SK-N-SH (cell line): Measurements from ENCODE around the gene IFNA10. TPM values are rescaled to one million over a fixed set of nuclear protein-coding genes. Genes with fewer than 3 reads are reported as not detected.

Experiments
- CTCF ChIA-PET: fragments of 300-600, 350-600 bp; formaldehyde crosslinking; extraction: SDS; loops from one replicate; lab custom pipeline; 2021; lab: Yijun Ruan, JAX
- POLR2A ChIA-PET: fragments of 350-600 bp; sonication (Branson Sonifier 250); formaldehyde crosslinking; extraction: SDS; loops from one replicate; lab custom pipeline; 2020; ENCODE audit warnings: antibody characterized with exemption, inconsistent platforms; lab: Yijun Ruan, JAX
- DNase-seq: peaks from one replicate; pipeline ENCODE4 v3.0.0; 2012
- H2AFZ ChIP-seq: fragments of 200-600 bp; sonication (generic); 2 replicates; pipeline ENCODE4 v1.8.1; 2016; ENCODE audit warnings: antibody characterized with exemption, mild to moderate bottlenecking, low read depth
- H3F3A ChIP-seq: fragments of 200-600 bp; sonication (generic); replicated peaks from 2 replicates; pipeline ENCODE3; 2016; ENCODE audit warnings: antibody characterized with exemption, mild to moderate bottlenecking; ENCODE audit not compliant: insufficient read depth
- H3K27ac ChIP-seq, 2 experiments: fragments of 200-500 bp in 1 of 2; fragments of 200-600 bp in 1 of 2; sonication (Bioruptor generic) in 1 of 2; sonication (generic), shearing (Covaris generic) in 1 of 2; 2 replicates each; pipeline versions ENCODE4 v1.5.1 to v1.6.1; 2014 to 2016; ENCODE audit warnings: low read depth in 2 of 2, inconsistent platforms in 1 of 2, low read length in 1 of 2, mild to moderate bottlenecking in 1 of 2, mixed read lengths in 1 of 2
- H3K27me3 ChIP-seq: fragments of 200-600 bp; sonication (generic), shearing (Covaris generic); 2 replicates; pipeline ENCODE4 v1.6.1; 2016; ENCODE audit warnings: mixed run types; ENCODE audit not compliant: insufficient read depth
- H3K36me3 ChIP-seq, 2 experiments: fragments of 200-500 bp in 1 of 2; fragments of 200-600 bp in 1 of 2; sonication (Bioruptor generic) in 1 of 2; sonication (generic) in 1 of 2; replicated peaks in 1 of 2; 2 replicates each; pipeline versions ENCODE3 to v1.5.1; 2014 to 2016; ENCODE audit warnings: low read length in 1 of 2, mild to moderate bottlenecking in 1 of 2; ENCODE audit not compliant: insufficient read depth in 2 of 2, control insufficient read depth in 1 of 2
- H3K4me1 ChIP-seq, 2 experiments: fragments of 200-500 bp in 1 of 2; fragments of 200-600 bp in 1 of 2; sonication (Bioruptor generic) in 1 of 2; sonication (generic), shearing (Covaris generic) in 1 of 2; 2 replicates each; pipeline versions ENCODE4 v1.5.1 to v1.6.1; 2014 to 2016; ENCODE audit warnings: low read depth in 1 of 2, low read length in 1 of 2, mixed run types in 1 of 2; ENCODE audit not compliant: insufficient read depth in 2 of 2, control insufficient read depth in 1 of 2
- H3K4me2 ChIP-seq: fragments of 200-600 bp; sonication (generic), shearing (Covaris generic); 2 replicates; pipeline ENCODE4 v1.6.1; 2017; ENCODE audit warnings: mixed run types
- H3K4me3 ChIP-seq, 2 experiments: fragments of 200-500 bp in 1 of 2; fragments of 200-600 bp in 1 of 2; sonication (Bioruptor generic) in 1 of 2; sonication (generic), shearing (Covaris generic) in 1 of 2; 2 replicates each; pipeline versions ENCODE4 v1.5.1 to v1.8.1; 2014 to 2016; ENCODE audit warnings: low read depth in 2 of 2, inconsistent platforms in 1 of 2, low read length in 1 of 2, mild to moderate bottlenecking in 1 of 2, mixed read lengths in 1 of 2, moderate library complexity in 1 of 2
- H3K79me2 ChIP-seq: fragments of 200-600 bp; sonication (generic); 2 replicates; pipeline ENCODE4 v1.8.1; 2017; ENCODE audit warnings: mild to moderate bottlenecking; ENCODE audit not compliant: insufficient read depth
- H3K9ac ChIP-seq: fragments of 200-600 bp; sonication (generic); 2 replicates; pipeline ENCODE4 v1.6.1; 2017; ENCODE audit warnings: mixed run types
- H3K9me2 ChIP-seq: fragments of 200-600 bp; sonication (generic); 2 replicates; pipeline ENCODE4 v1.6.1; 2017; ENCODE audit warnings: mixed run types
- H3K9me3 ChIP-seq: fragments of 200-600 bp; sonication (generic); 2 replicates; pipeline ENCODE4 v1.6.1; 2017; ENCODE audit warnings: mixed run types, mild to moderate bottlenecking, moderate library complexity
- H4K20me1 ChIP-seq: fragments of 200-600 bp; sonication (generic); 2 replicates; pipeline ENCODE4 v1.6.1; 2017; ENCODE audit warnings: mild to moderate bottlenecking, mixed run types; ENCODE audit not compliant: insufficient read depth
- CHD2 ChIP-seq: fragments of 150-350 bp; IDR thresholded peaks from 2 replicates; pipeline ENCODE4 v1.6.1; 2018; ENCODE audit warnings: low read length; ENCODE audit not compliant: partially characterized antibody
- ELF1 ChIP-seq: IDR thresholded peaks from 2 replicates; pipeline ENCODE4 v1.4.0; 2012
- EP300 ChIP-seq, 2 experiments: IDR thresholded peaks; 2 replicates each; pipeline versions ENCODE4 v1.4.0 to v1.6.1; 2012; ENCODE audit warnings: borderline replicate concordance in 1 of 2, low read depth in 1 of 2, low read length in 1 of 2
- EZH2phosphoT487 ChIP-seq: fragments of 200-600 bp; sonication (generic); IDR thresholded peaks from 2 replicates; pipeline ENCODE4 v1.6.1; 2017; ENCODE audit warnings: low read depth, mixed run types, mild to moderate bottlenecking, antibody characterized with exemption, moderate library complexity, borderline replicate concordance
- FOXJ3 ChIP-seq: sonication (generic); formaldehyde crosslinking; IDR thresholded peaks from 2 replicates; pipeline ENCODE4 v1.5.1; 2020; ENCODE audit warnings: mild to moderate bottlenecking, missing genetic modification reagents
- GABPA ChIP-seq: IDR thresholded peaks from 2 replicates; pipeline ENCODE4 v1.4.0; 2012; ENCODE audit warnings: low read depth, mild to moderate bottlenecking
- GATA2 ChIP-seq: sonication (generic); formaldehyde crosslinking; IDR thresholded peaks from 2 replicates; pipeline ENCODE4 v1.5.0; 2020; ENCODE audit warnings: mild to moderate bottlenecking, missing genetic modification reagents
- MEF2A ChIP-seq: IDR thresholded peaks from 2 replicates; pipeline ENCODE4 v1.4.0; 2012; ENCODE audit warnings: low read depth, borderline replicate concordance
- NFIC ChIP-seq: IDR thresholded peaks from 2 replicates; pipeline ENCODE4 v1.4.0; 2012; ENCODE audit warnings: borderline replicate concordance
- RAD21 ChIP-seq: IDR thresholded peaks from 2 replicates; pipeline ENCODE4 v1.6.1; 2012; ENCODE audit warnings: mild to moderate bottlenecking, low read length
- RCOR1 ChIP-seq: fragments of 150-350 bp; IDR thresholded peaks from 2 replicates; pipeline ENCODE4 v1.6.1; 2017; ENCODE audit warnings: antibody characterized with exemption, low read length
- TCF12 ChIP-seq: IDR thresholded peaks from 2 replicates; pipeline ENCODE4 v1.4.0; 2012
- USF1 ChIP-seq: IDR thresholded peaks from 2 replicates; pipeline ENCODE4 v1.4.0; 2012; ENCODE audit warnings: low read depth, borderline replicate concordance
- USF2 ChIP-seq: fragments of 150-350 bp; IDR thresholded peaks from 2 replicates; pipeline ENCODE4 v1.6.1; 2017; ENCODE audit warnings: antibody characterized with exemption, low read length, low read depth, borderline replicate concordance
- WGBS: methylation state at CpG from one replicate; pipeline ENCODE4 v1.1.6; 2017; ENCODE audit warnings: low lambda C conversion rate; 5-methylcytosine and 5-hydroxymethylcytosine counted together
- polyA plus RNA-seq, 3 experiments: library from polyadenylated mRNA; depleted of rRNA; stranded (reverse); fragments of >200 nt; gene quantifications; 2 replicates each; pipeline ENCODE4 v1.2.3, GENCODE V29; 2012
- TF ChIP-seq, protein P1 (sequence below): fragments of 150-350 bp; IDR thresholded peaks from 2 replicates; pipeline ENCODE4 v1.6.1; 2016; ENCODE audit warnings: mild to moderate bottlenecking, low read depth, low read length

IFNA10 gene
- polyA plus RNA-seq, 1 of the 3 experiments (the other 2 are of a cell fraction) = not detected

GRCh38 chr9:21251638-21252037 is 44.7 kb upstream of the IFNA10 start (continued):
- TF ChIP-seq ELF1 = no peak
- no peak for TF ChIP-seq RAD21
- TF ChIP-seq, all 33 proteins: peak for 0

DNA sequence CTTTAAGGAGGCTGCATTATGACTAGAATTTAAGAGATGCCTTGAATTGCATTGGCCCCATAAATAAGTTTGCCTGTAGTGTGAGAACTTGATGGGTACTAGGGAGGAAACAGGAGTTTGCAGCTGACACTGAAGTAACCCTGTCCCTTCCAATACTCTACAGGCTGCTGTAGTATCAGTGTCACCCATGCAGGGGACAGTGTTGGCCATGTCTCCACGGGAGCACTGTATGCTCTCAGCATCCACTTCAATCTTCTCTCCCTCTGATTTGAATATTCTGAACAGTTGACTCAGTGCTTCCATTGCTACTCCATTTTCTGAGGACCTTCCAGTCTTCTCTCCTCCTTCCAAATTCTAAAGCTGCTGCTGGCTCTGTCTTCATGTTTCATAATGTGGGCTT is 44.2 kb upstream of the IFNA10 start:
- Histone ChIP-seq H3F3A (no peaks in the 10 kb centered on the region), H3K4me3 (no peak overlapping the region), H3K9me2 (no peaks in the 10 kb centered on the region), H2AFZ (no peak overlapping the region)
- TF ChIP-seq CHD2 (no peak), USF1 (no peak), GABPA (no peak), ELF1 (no peak), USF2 (no peak)
- TF ChIP-seq, protein P1, sequence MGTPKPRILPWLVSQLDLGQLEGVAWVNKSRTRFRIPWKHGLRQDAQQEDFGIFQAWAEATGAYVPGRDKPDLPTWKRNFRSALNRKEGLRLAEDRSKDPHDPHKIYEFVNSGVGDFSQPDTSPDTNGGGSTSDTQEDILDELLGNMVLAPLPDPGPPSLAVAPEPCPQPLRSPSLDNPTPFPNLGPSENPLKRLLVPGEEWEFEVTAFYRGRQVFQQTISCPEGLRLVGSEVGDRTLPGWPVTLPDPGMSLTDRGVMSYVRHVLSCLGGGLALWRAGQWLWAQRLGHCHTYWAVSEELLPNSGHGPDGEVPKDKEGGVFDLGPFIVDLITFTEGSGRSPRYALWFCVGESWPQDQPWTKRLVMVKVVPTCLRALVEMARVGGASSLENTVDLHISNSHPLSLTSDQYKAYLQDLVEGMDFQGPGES = no peak
- TF ChIP-seq, all 33 proteins: peak for 0
- no peaks in the 10 kb centered on the region for H3K36me3 ChIP-seq
- DNase-seq = no peak
- H3K4me1 ChIP-seq = no peaks in the 10 kb centered on the region
- ChIA-PET POLR2A (no interaction called here), CTCF (interaction anchor here (0.9 to 1.7 kb wide), 5 partner anchors 11 to 147 kb away, joined by 3 to 14 read pairs (median 3); no protein-coding TSS in a partner anchor)
- peaks cover 2% of the 10 kb centered on the region; the same call in 1 of the 2 replicates for H3K27me3 ChIP-seq
- H3K9ac ChIP-seq = no peak overlapping the region
- no peaks in the 10 kb centered on the region for H3K9me3 ChIP-seq
- WGBS = 0% methylated on average over 1 of the region's 1 CpG
- no peaks in the 10 kb centered on the region for H4K20me1 ChIP-seq
- H3K4me2 ChIP-seq = no peak overlapping the region
- no peaks in the 10 kb centered on the region for H3K79me2 ChIP-seq
- H3K27ac ChIP-seq = no peak overlapping the region

DNA sequence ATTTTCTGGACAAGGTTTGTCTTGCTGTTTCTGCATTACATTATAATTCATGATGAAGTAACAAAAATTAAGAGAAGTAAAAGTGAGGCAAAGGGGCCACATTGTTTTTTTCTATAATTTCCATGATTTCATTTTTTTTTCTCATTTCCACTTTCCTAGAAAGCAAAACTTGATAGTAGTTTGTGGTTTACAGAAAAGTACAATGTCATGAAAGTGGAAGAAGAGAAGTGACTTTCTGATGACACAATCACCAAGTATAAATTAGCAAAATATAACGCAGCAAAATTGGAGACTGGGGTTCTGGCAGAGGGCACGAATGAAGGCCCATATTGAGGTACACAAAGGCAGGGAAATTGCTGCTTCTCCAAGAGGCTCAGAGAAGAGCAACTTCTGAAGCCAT is 37.9 kb upstream of the IFNA10 start:
- WGBS = 1% methylated on average over 2 of the region's 2 CpGs
- Histone ChIP-seq H3K9me3 (no peaks in the 10 kb centered on the region), H3K36me3 (no peaks in the 10 kb centered on the region), H2AFZ (no peak overlapping the region), H3K9me2 (no peaks in the 10 kb centered on the region), H3K9ac (no peak overlapping the region), H3K4me3 (no peak overlapping the region)
- POLR2A ChIA-PET = no interaction called here
- no peak for TF ChIP-seq USF2
- TF ChIP-seq EP300 (IDR thresholded peaks at IDR 0.05; ENCODE audit: borderline replicate concordance in 1 of 2, low read depth in 1 of 2, low read length in 1 of 2) = no peak
- TF ChIP-seq NFIC = no peak
- TF ChIP-seq TCF12 = no peak
- TF ChIP-seq RCOR1 = no peak
- TF ChIP-seq, protein P1 = no peak
- TF ChIP-seq GATA2 = no peak
- TF ChIP-seq EZH2phosphoT487 = no peak
- no peak for TF ChIP-seq MEF2A
- TF ChIP-seq RAD21 = no peak
- TF ChIP-seq FOXJ3 = no peak
- TF ChIP-seq, all 33 proteins: peak for 0
- DNase-seq = no peak
- CTCF ChIA-PET = no interaction called here
- no peak overlapping the region for H3K27ac ChIP-seq
- H3K4me2 ChIP-seq = no peak overlapping the region
- no peaks in the 10 kb centered on the region; the same call in 1 of the 2 replicates for H3K27me3 ChIP-seq
- no peaks in the 10 kb centered on the region for H3F3A ChIP-seq
- no peaks in the 10 kb centered on the region for H3K79me2 ChIP-seq
- H4K20me1 ChIP-seq = no peaks in the 10 kb centered on the region
- no peaks in the 10 kb centered on the region for H3K4me1 ChIP-seq
